ENCODE measurements around the gene THSD7B. TPM values are rescaled to one million over a fixed set of nuclear protein-coding genes. Genes with fewer than 3 reads are reported as not detected.

THSD7B gene
- total and polyA plus RNA-seq, 2 of the 13 experiments (the other 11 are each of a cell fraction or from before 2014, with no cell fraction given) = 0.02 TPM; not detected in 1

DNA sequence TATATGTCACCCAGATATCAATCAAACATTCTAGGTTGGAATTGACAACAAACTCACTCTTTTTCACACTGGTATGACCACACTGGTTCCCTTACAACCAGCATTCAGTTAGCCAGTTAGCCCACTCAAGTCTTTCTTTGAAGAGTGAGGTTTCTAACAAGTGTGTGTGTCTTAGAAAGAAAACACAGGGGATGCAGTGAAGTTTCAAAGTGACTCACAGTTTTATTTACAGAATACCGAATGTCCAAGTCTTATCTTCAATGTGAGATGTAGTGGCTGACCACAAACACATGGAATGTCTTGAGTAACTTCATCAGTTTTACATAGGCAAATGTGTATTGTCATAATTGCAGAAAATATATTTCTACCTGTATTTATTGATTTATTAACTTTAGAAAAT, 924.2 kb downstream of the THSD7B start (continued):
- TF ChIP-seq, protein P1, sequence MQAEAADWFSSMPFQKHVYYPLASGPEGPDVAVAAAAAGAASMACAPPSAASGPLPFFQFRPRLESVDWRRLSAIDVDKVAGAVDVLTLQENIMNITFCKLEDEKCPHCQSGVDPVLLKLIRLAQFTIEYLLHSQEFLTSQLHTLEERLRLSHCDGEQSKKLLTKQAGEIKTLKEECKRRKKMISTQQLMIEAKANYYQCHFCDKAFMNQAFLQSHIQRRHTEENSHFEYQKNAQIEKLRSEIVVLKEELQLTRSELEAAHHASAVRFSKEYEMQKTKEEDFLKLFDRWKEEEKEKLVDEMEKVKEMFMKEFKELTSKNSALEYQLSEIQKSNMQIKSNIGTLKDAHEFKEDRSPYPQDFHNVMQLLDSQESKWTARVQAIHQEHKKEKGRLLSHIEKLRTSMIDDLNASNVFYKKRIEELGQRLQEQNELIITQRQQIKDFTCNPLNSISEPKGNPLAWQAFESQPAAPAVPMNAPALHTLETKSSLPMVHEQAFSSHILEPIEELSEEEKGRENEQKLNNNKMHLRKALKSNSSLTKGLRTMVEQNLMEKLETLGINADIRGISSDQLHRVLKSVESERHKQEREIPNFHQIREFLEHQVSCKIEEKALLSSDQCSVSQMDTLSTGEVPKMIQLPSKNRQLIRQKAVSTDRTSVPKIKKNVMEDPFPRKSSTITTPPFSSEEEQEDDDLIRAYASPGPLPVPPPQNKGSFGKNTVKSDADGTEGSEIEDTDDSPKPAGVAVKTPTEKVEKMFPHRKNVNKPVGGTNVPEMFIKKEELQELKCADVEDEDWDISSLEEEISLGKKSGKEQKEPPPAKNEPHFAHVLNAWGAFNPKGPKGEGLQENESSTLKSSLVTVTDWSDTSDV (CRISPR knock-in tag; IDR thresholded peaks at IDR 0.05) = no peak
- TF ChIP-seq ZKSCAN8 (CRISPR knock-in tag; IDR thresholded peaks at IDR 0.05; ENCODE audit: borderline replicate concordance) (no peak), ZSCAN25 (CRISPR knock-in tag; IDR thresholded peaks at IDR 0.05) (no peak), ZNF263 (CRISPR knock-in tag; IDR thresholded peaks at IDR 0.05) (no peak), TRIM24 (CRISPR knock-in tag; IDR thresholded peaks at IDR 0.05) (no peak), TRIM22 (IDR thresholded peaks at IDR 0.05) (no peak), ZMYM3 (CRISPR knock-in tag; IDR thresholded peaks at IDR 0.05) (no peak), ZNF3 (CRISPR knock-in tag; IDR thresholded peaks at IDR 0.05) (no peak), WIZ (CRISPR knock-in tag; IDR thresholded peaks at IDR 0.05) (no peak), SNAI1 (CRISPR knock-in tag; IDR thresholded peaks at IDR 0.05; ENCODE audit: borderline replicate concordance) (no peak)
- TF ChIP-seq, protein P2, sequence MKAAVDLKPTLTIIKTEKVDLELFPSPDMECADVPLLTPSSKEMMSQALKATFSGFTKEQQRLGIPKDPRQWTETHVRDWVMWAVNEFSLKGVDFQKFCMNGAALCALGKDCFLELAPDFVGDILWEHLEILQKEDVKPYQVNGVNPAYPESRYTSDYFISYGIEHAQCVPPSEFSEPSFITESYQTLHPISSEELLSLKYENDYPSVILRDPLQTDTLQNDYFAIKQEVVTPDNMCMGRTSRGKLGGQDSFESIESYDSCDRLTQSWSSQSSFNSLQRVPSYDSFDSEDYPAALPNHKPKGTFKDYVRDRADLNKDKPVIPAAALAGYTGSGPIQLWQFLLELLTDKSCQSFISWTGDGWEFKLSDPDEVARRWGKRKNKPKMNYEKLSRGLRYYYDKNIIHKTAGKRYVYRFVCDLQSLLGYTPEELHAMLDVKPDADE (CRISPR knock-in tag; IDR thresholded peaks at IDR 0.05) = no peak
- TF ChIP-seq, protein P3, sequence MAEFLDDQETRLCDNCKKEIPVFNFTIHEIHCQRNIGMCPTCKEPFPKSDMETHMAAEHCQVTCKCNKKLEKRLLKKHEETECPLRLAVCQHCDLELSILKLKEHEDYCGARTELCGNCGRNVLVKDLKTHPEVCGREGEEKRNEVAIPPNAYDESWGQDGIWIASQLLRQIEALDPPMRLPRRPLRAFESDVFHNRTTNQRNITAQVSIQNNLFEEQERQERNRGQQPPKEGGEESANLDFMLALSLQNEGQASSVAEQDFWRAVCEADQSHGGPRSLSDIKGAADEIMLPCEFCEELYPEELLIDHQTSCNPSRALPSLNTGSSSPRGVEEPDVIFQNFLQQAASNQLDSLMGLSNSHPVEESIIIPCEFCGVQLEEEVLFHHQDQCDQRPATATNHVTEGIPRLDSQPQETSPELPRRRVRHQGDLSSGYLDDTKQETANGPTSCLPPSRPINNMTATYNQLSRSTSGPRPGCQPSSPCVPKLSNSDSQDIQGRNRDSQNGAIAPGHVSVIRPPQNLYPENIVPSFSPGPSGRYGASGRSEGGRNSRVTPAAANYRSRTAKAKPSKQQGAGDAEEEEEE (CRISPR knock-in tag; IDR thresholded peaks at IDR 0.05; ENCODE audit: borderline replicate concordance) = no peak

Measured in HepG2 (cell line).